NB4 (cell line): ENCODE measurements around the gene RAPGEF6.

ENCODE experiments used
- CTCF ChIP-seq: IDR thresholded peaks from one replicate; pipeline ENCODE4 v1.5.1; 2012; ENCODE audit warnings: low read depth, low read length
- MAX ChIP-seq: IDR thresholded peaks from 2 replicates; pipeline ENCODE4 v1.6.1; 2011; ENCODE audit warnings: low read depth, low read length
- MYC ChIP-seq: IDR thresholded peaks from 2 replicates; pipeline ENCODE4 v1.6.1; 2011; ENCODE audit warnings: low read depth, low read length
- POLR2A ChIP-seq: IDR thresholded peaks from 2 replicates; pipeline ENCODE4 v1.6.1; 2011; ENCODE audit warnings: mild to moderate bottlenecking; ENCODE audit not compliant: insufficient read length; ENCODE audit errors: extremely low read depth

DNA sequence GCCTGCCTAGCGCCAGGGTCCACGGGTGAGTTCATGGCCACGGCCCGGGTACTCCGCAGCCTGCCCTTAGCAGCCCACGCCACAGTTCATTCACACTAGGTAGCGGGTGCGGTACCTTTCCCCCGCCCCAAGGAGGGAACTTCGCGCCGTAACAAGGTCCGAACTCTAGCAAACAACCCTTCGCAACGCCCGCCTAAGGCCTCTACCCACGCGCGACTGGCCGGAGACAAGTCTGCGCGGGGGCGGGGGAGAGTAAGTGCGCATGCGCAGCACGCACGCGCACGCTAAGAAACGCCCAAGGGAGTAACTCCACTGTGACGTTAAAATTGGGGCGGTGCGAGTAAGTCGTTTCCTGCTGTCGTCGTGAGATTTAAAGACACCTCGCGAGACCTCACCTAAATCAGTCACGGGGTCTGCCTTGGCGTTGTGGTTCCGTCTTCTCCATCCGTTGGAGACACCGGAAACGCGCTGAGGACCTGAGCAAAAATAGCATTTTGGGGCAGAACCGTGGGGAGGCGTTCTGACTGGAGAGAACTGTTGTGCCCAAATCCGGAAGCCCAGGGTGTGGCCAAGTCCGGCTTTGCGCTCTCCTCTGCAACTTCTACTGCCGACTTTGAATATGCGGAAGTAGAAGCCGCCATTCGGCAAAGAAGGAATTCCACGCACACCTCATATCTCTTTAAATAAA lies at the start of gene RAPGEF6:
- TF ChIP-seq CTCF (no peak), POLR2A (peak; percentile 80), MAX (peak; percentile 76), MYC (peak; percentile 78)
